Measurements from ENCODE around the gene HKDC1.

DNA sequence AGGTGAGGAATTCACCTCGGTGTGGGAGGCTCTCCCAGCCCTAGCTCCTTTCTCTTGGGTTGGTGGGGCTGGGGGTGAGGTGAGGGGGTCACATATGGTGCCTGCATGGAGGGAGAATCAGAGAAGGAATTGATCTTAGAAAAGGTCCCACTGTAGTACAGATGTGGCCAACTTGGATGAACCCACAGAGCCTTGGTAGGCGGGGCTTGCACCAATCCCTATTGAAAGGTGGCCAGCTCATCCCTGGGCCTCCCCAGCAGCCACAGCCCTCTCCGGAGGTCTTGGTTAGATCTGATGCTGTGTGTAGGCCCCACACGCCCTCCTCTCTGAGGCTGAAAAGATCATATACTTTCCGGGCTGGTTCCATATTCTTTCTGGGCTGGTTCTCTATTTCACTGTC lies 19.0 kb downstream of the HKDC1 start:
- TF ChIP-seq POLR2A (IDR thresholded peaks at IDR 0.05) (no peak), EP300 (IDR thresholded peaks at IDR 0.05; ENCODE audit: low read depth) (no peak), POLR2AphosphoS5 (IDR thresholded peaks at IDR 0.05) (no peak)
- TF ChIP-seq, protein P1, sequence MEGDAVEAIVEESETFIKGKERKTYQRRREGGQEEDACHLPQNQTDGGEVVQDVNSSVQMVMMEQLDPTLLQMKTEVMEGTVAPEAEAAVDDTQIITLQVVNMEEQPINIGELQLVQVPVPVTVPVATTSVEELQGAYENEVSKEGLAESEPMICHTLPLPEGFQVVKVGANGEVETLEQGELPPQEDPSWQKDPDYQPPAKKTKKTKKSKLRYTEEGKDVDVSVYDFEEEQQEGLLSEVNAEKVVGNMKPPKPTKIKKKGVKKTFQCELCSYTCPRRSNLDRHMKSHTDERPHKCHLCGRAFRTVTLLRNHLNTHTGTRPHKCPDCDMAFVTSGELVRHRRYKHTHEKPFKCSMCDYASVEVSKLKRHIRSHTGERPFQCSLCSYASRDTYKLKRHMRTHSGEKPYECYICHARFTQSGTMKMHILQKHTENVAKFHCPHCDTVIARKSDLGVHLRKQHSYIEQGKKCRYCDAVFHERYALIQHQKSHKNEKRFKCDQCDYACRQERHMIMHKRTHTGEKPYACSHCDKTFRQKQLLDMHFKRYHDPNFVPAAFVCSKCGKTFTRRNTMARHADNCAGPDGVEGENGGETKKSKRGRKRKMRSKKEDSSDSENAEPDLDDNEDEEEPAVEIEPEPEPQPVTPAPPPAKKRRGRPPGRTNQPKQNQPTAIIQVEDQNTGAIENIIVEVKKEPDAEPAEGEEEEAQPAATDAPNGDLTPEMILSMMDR (IDR thresholded peaks at IDR 0.05): no peak
